GM12873 (cell line): ENCODE data around the gene NEU4.

Experiments used
- TF ChIP-seq, protein P1 (sequence below): IDR thresholded peaks from 2 replicates; pipeline ENCODE4 v1.5.1; 2012; ENCODE audit warnings: low read depth, mild to moderate bottlenecking, moderate library complexity, low read length, control low read depth; ENCODE audit not compliant: insufficient read depth; ENCODE audit errors: missing control alignments

NEU4 gene

DNA sequence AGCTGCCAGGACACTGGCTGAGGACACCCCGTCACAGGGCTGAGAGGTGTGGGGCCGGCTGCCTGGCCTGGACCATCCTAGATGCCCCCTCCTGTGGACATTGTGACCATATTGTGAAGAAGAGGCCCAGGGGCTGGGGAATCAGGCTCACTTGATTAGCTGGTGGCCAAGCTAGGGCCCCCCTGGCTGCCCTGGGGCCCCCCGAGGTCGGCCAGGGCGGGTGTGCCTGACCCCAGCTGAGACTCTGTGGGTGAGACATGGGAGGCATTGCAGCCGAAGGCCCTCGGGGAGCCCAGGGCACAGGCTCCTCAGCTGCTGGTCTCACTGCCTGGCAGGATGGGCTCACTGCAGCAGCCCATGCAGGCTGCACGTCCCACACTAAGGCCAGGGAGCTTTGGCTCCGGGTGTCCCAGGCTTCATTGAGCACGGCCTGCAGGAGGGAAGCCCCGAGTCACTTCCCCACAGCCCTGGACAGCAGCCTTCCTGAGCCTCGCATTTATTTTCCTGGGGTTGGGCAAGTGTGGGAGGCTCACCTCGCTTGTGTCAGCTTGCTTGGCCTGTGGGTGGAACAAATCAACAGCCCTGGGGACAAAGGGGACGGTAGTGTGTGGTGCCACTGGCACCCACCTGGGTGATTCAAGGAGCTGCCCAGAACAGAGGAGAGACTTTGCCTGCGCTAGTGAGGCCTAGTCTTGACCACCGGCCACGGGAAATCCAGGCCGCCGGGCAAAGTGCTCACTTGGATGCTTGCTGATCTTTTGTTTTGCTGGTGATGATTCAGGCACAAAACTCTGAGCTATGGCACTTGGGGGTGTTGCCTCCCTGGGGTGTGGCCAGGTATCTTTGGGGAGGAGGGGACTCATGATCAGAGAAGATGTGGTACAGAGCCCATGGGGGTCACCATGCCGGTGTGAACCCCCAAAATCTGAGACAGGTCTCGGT lies 31.0 kb upstream of the NEU4 start:
- TF ChIP-seq, protein P1, sequence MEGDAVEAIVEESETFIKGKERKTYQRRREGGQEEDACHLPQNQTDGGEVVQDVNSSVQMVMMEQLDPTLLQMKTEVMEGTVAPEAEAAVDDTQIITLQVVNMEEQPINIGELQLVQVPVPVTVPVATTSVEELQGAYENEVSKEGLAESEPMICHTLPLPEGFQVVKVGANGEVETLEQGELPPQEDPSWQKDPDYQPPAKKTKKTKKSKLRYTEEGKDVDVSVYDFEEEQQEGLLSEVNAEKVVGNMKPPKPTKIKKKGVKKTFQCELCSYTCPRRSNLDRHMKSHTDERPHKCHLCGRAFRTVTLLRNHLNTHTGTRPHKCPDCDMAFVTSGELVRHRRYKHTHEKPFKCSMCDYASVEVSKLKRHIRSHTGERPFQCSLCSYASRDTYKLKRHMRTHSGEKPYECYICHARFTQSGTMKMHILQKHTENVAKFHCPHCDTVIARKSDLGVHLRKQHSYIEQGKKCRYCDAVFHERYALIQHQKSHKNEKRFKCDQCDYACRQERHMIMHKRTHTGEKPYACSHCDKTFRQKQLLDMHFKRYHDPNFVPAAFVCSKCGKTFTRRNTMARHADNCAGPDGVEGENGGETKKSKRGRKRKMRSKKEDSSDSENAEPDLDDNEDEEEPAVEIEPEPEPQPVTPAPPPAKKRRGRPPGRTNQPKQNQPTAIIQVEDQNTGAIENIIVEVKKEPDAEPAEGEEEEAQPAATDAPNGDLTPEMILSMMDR, result no peak

DNA sequence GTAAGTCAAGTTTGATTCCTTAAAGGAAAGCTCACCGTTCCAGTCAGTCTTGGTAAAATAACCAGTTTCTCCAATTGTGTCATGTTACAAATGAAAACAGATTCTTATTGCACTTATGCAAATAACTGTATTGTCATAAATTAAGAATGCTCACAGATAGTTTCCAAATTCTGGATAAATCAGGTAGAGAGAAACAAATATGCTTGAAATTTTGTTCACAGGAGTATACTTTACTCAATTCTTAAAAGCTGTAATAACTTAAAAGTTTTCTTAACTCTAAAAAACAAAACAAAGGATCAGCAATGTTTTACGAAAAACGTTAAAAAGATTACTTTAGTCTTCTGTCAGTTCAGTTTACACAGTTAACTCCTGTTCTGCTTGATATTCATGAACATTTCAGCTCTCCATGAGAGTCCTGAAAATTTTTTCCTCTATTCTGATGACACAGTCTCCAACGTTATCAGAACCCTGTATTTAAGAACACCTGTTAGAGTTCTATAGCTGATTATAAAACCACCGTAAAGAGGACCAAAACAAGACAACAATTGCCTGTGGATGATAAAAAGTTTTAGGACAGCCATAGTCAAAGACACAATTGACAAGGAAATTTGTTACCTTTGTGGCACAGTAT lies 27.9 kb upstream of the NEU4 start:
- TF ChIP-seq, protein P1, result no peak

DNA sequence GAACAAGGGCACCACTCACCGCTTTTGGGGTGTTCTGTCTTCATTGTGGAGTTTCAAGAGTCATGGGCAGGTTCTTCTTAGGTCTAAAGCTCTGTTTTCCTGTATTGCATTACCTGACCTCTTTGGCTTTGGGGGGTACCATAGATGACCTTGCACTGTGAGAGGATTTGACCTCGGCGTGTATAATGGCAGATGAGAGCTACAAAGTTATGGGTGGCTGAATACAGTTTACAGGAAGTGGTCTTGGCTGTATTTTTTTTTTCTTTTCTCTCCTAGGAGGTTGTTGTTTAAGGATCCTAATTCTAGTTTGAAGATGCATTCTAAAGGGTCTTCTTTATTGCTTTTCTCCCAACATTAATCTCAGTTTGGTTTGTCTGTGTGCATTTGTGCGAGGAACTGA lies 20.9 kb upstream of the NEU4 start:
- TF ChIP-seq, protein P1, result no peak

DNA sequence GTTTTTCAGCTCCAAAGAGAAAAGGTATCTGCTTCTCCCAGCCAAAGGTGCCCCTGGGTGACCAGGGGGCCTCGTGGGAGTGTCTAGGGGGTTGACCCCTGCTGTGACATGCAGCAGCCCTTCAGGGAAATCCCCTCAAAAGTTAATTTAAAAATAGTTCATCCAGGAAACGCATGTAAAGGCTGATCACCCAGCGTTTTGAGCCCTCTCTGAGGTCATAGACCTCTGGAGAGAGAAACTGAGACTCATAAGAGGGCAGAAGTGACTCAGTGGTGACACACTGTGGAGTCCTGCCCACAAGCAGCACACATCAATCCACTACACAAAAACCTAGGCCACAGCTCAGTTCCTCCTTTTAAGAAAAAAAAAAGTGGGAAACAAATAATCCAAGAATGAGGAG lies 20.4 kb upstream of the NEU4 start:
- TF ChIP-seq, protein P1, result peak; percentile 12

DNA sequence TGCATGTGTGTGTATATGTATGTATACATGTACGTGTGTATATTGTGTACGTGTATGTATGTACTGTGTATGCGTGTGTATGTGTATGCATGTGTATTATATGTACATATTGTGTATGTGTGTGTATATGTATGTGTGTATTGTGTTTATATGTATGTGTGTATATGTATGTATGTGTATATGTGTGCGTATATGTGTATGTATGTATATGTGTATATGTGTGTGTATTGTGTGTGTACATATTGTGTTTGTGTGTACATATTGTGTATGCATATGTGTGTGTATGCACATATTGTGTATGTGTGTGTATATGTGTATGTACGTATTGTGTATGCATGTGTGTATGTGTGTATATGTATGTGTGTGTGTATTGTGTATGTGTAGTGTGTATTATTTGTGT lies 15.6 kb upstream of the NEU4 start:
- TF ChIP-seq, protein P1, result no peak

DNA sequence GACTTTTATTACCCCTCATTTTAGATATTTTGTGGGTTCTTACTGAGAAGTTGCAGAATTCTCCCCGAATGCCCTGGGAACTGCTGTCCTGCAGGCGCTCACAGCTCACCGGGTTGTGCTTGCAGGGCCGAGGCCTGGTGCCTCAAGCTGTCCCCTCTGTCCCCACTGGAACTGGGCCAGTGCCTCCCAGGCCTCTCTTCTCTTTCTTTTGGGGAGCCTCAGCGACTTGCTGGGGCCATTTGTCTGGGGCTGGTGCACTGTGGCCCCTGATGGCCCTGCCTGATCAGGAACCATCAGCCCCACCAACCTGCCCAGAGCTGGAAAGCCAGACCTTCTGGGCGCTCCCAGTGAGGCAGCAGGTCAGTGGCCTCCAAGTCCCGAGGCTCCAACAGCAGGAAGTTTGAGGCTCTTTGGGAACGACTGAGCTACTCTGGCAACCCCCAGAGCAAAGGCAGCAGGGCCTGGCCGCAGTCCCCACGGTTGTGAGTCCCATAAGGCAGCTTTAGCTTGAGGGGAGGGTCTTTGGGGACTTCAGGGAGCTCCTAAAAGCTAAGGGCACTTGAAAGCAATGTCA lies 14.7 kb upstream of the NEU4 start:
- TF ChIP-seq, protein P1, result no peak
